ENCODE data around the gene KIF11. TPM values are rescaled to one million over a fixed set of nuclear protein-coding genes. Genes with fewer than 3 reads are reported as not detected.

Gene KIF11
- polyA plus RNA-seq, 3 donors, result 0.07 to 0.55 (median 0.40) TPM

GRCh38 chr10:92545556-92545955 is 47.4 kb upstream of the KIF11 start:
- DNase-seq, result no peak
- Histone ChIP-seq H3K27ac (ENCODE audit: low read depth in 1 of 2, low read length in 2 of 2) (no peak overlapping the region), H2AFZ (ENCODE audit: insufficient read depth, low read depth, low read length, poor library complexity, severe bottlenecking) (no peak overlapping the region), H3K79me2 (ENCODE audit: insufficient read depth, low read length) (peaks cover 32% of the 10 kb centered on the region), H3K4me1 (ENCODE audit: control insufficient read depth in 1 of 2, insufficient read depth in 2 of 2, low read length in 2 of 2) (peaks cover 16% of the 10 kb centered on the region in 2 donors), H3K27me3 (ENCODE audit: control insufficient read depth in 2 of 2, insufficient read depth in 2 of 2, low read length in 2 of 2) (no peaks in the 10 kb centered on the region), H3K36me3 (replicated peaks in 1 of 2; ENCODE audit: control insufficient read depth in 1 of 2, insufficient read depth in 2 of 2, low read length in 2 of 2) (peaks cover 14 to 29% of the 10 kb centered on the region in 2 donors), H3K9ac (ENCODE audit: insufficient read depth, low read length, poor library complexity, severe bottlenecking) (no peak overlapping the region), H3K9me3 (replicated peaks in 1 of 2; ENCODE audit: control insufficient read depth in 1 of 2, insufficient read depth in 1 of 2, low read length in 2 of 2) (no peaks in the 10 kb centered on the region), H4K20me1 (ENCODE audit: insufficient read depth, low read length) (peaks cover 32% of the 10 kb centered on the region), H3K4me3 (replicated peaks in 1 of 3; ENCODE audit: low read depth in 2 of 3, low read length in 3 of 3) (no peak overlapping the region), H3K4me2 (replicated peaks; ENCODE audit: extremely low read depth, low read length, poor library complexity, severe bottlenecking) (no peak overlapping the region)
- peaks cover 20 to 32% of the 10 kb centered on the region in 2 donors for H3K36me3 Mint-ChIP-seq
- no peaks in the 10 kb centered on the region for H3K9me3 Mint-ChIP-seq
- peaks cover 24% of the 10 kb centered on the region for H3K4me1 Mint-ChIP-seq
- no peak overlapping the region for H3K4me3 Mint-ChIP-seq
- intact Hi-C loops (cut with micrococcal nuclease), result no loop called here
- WGBS (ENCODE audit: insufficient coverage), result no CpG with 5 or more reads among the region's 1 CpG
- H3K27me3 Mint-ChIP-seq (ENCODE audit: low read depth in 3 of 3), result no peaks in the 10 kb centered on the region
- TF ChIP-seq CTCF (IDR thresholded peaks at IDR 0.05), result no peak
- no peak overlapping the region for H3K27ac Mint-ChIP-seq

- no peaks in the 10 kb centered on the region for H3K27me3 Mint-ChIP-seq (ENCODE audit: low read depth in 3 of 3)
- Histone ChIP-seq H3K36me3 (replicated peaks in 1 of 2; ENCODE audit: control insufficient read depth in 1 of 2, insufficient read depth in 2 of 2, low read length in 2 of 2) (peaks cover 14 to 41% of the 10 kb centered on the region in 2 donors), H2AFZ (ENCODE audit: insufficient read depth, low read depth, low read length, poor library complexity, severe bottlenecking) (no peak overlapping the region), H3K4me1 (ENCODE audit: control insufficient read depth in 1 of 2, insufficient read depth in 2 of 2, low read length in 2 of 2) (peaks cover 16% of the 10 kb centered on the region in 2 donors), H3K79me2 (ENCODE audit: insufficient read depth, low read length) (peaks cover 21% of the 10 kb centered on the region), H3K4me2 (replicated peaks; ENCODE audit: extremely low read depth, low read length, poor library complexity, severe bottlenecking) (no peak overlapping the region), H4K20me1 (ENCODE audit: insufficient read depth, low read length) (peaks cover 18% of the 10 kb centered on the region), H3K9ac (ENCODE audit: insufficient read depth, low read length, poor library complexity, severe bottlenecking) (no peak overlapping the region), H3K27ac (ENCODE audit: low read depth in 1 of 2, low read length in 2 of 2) (no peak overlapping the region), H3K9me3 (replicated peaks in 1 of 2; ENCODE audit: control insufficient read depth in 1 of 2, insufficient read depth in 1 of 2, low read length in 2 of 2) (no peaks in the 10 kb centered on the region), H3K4me3 (replicated peaks in 1 of 3; ENCODE audit: low read depth in 2 of 3, low read length in 3 of 3) (no peak overlapping the region), H3K27me3 (ENCODE audit: control insufficient read depth in 2 of 2, insufficient read depth in 2 of 2, low read length in 2 of 2) (no peaks in the 10 kb centered on the region)
- peaks cover 28 to 47% of the 10 kb centered on the region in 2 donors for H3K36me3 Mint-ChIP-seq
- H3K9me3 Mint-ChIP-seq, result no peaks in the 10 kb centered on the region
- no peak for TF ChIP-seq CTCF (IDR thresholded peaks at IDR 0.05)
- WGBS (ENCODE audit: insufficient coverage), result 90% methylated on average over 4 of the region's 4 CpGs
- H3K27ac Mint-ChIP-seq, result no peak overlapping the region
- no peak overlapping the region for H3K4me3 Mint-ChIP-seq
- H3K4me1 Mint-ChIP-seq, result peaks cover 23% of the 10 kb centered on the region
- no peak for DNase-seq
- intact Hi-C loops (cut with micrococcal nuclease), result no loop called here
Measured at GRCh38 chr10:92547676-92548075, 45.3 kb upstream of the KIF11 start.
